HEK293 (cell line): ENCODE data around the gene ZSCAN4.

Experiments used
- MZF1 ChIP-seq: fragments of 450-650 bp; formaldehyde crosslinking; IDR thresholded peaks from 2 replicates; pipeline ENCODE4 v1.5.1; 2017; ENCODE audit warnings: missing biosample characterization, missing genetic modification characterization, borderline replicate concordance
- OVOL3 ChIP-seq: fragments of 450-650 bp; formaldehyde crosslinking; IDR thresholded peaks from 2 replicates; pipeline ENCODE4 v1.5.1; 2016; ENCODE audit warnings: missing biosample characterization, missing genetic modification characterization
- TF ChIP-seq, protein P1 (sequence below): fragments of 450-650 bp; formaldehyde crosslinking; IDR thresholded peaks from 2 replicates; pipeline ENCODE4 v1.5.1; 2016; ENCODE audit warnings: missing biosample characterization, missing genetic modification characterization

GRCh38 chr19:57708641-57709361 is 40.1 kb downstream of the ZSCAN4 start, which contains the start of gene ZNF154:
- TF ChIP-seq OVOL3 (tag by site-specific recombination) (no peak), MZF1 (no peak)
- TF ChIP-seq, protein P1, sequence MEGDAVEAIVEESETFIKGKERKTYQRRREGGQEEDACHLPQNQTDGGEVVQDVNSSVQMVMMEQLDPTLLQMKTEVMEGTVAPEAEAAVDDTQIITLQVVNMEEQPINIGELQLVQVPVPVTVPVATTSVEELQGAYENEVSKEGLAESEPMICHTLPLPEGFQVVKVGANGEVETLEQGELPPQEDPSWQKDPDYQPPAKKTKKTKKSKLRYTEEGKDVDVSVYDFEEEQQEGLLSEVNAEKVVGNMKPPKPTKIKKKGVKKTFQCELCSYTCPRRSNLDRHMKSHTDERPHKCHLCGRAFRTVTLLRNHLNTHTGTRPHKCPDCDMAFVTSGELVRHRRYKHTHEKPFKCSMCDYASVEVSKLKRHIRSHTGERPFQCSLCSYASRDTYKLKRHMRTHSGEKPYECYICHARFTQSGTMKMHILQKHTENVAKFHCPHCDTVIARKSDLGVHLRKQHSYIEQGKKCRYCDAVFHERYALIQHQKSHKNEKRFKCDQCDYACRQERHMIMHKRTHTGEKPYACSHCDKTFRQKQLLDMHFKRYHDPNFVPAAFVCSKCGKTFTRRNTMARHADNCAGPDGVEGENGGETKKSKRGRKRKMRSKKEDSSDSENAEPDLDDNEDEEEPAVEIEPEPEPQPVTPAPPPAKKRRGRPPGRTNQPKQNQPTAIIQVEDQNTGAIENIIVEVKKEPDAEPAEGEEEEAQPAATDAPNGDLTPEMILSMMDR (tag by site-specific recombination): no peak
